HG02852 (cell line): ENCODE measurements around the gene ZCCHC4.
"Not testable (repeated sequence)": the region's sequence is repeated elsewhere in the genome, so short reads cannot be mapped to it uniquely, and the experiment has no call there.

Source experiments
- ATAC-seq: cut with Tn5 transposase; IDR thresholded peaks from one replicate; pipeline ENCODE4 v1.9.1; 2021; ENCODE audit warnings: mild to moderate bottlenecking, moderate library complexity; ENCODE audit not compliant: unreplicated experiment

Gene ZCCHC4

DNA sequence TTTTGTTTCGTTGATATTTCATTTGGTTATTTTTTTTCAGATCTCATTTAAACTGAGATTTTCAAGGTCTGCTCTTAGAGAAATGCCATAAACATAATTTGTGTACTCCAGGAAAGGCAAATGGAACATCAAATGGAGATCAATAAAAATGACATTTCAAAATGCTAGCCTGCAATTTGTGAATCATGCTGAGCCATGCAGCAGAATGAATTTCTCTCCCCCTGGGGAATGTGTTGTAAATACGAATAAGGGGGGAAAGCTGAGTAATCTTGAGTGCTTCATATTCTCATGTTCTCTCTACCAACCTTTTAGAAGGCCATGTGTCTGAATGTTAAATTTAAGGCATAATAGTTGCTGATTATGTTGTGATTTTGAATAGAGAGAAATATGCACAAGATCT lies 7.8 kb downstream of the ZCCHC4 start:
- ATAC-seq: no peak

DNA sequence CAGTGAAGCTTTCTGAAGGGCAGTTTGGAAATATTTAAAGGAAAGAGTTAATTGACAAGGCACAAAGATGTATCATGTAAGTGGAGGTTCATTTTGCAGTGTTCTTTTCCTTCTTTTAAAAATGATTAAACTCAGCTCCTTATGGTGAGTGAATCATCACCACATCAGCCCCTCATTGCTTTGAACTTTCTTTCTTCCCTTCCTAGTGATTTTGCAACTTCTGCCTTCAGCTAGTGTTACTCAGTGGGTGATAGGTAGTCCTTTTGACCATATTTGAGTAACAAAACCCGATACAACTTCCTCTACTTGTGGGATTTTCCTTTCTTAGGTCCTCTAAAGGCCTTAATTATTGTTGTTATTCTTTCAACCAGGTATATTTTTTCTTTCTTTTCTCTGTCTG lies 8.2 kb downstream of the ZCCHC4 start:
- ATAC-seq: no peak

DNA sequence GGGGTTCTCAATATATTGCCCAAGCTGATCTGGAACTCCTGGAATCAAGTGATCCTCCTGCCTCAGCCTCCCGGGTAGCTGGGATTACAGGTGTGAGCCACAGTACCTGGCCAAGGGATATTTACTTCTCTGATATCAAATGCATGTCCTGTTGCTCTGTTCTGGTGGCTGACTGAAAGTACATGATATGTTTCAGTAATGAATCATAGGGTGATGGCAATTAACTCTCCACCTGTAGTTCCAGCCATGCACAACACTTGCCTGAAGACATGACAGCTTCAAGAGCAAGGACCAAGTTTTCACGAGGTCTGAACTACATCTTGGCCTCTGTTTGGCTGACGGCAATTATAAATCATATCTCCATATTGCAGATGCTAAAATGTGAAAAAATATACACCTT lies 9.1 kb downstream of the ZCCHC4 start:
- peak; percentile 67 for ATAC-seq

GRCh38 chr4:25328463-25328862 lies 15.9 kb downstream of the ZCCHC4 start:
- ATAC-seq: not testable (repeated sequence)

GRCh38 chr4:25330335-25330734 lies 17.8 kb downstream of the ZCCHC4 start:
- ATAC-seq: no peak

GRCh38 chr4:25330905-25331808 lies 18.6 kb downstream of the ZCCHC4 start:
- peak; percentile 90 for ATAC-seq

- ATAC-seq: no peak
Observed at GRCh38 chr4:25343671-25344070, 31.1 kb downstream of the ZCCHC4 start.

DNA sequence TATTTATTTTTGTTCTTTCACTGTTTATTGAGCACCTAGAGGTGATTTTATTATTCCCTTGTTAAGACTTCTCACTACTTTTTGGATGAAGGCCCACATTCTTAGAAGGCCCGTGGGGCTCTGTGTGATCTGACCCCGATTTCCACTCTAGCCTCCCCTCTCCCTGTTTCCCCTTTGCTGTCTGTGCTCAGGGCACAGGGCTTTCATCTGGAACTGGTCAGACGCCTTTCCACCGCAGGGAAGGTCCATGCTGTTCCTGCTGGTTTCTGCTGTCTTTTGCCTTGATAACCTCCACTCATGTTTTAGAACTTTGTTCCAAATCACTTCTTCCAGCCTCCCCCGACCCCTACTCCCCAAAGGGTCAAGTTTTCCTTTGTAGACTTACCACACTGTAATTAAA lies 33.2 kb downstream of the ZCCHC4 start:
- ATAC-seq: no peak

DNA sequence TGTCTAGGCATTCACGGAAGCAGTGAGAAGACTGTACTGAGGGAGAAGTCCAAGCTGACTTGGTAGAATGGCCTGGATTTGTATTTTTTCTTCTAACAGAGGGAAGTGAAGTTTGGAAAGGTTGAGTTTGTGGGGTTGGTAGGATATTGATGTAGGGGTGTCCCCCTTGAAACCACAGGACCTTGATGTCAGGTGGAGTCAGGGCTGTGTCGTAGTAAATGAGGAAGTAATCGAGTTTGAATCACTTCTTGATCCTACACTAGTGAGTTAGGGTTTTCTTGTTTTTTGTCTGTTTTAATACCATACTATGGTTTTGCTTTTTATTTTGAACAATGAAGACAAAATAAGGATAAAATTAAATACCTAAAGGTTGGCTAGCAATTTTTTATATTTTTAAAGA lies 34.3 kb downstream of the ZCCHC4 start:
- ATAC-seq: peak; percentile 85

GRCh38 chr4:25347473-25347872 lies 34.9 kb downstream of the ZCCHC4 start:
- no peak for ATAC-seq

DNA sequence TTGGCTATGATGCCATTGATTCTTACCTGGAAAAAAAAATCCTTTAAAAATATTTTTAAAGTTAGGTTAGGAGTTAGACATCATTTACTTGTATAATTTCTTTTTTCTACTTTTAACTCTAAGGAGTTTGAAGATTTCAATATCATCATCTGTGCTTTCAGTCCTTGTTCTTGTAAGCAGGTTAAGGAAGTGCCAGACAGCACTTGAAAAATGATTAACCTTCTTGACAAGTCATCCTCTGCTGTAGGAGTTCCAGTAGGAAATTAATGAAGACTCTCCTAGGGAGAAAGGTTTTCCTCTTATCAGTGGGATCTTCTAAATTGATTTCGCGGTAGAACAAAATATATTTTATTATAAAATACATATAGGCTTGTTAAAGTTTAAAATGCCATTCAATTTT lies 35.4 kb downstream of the ZCCHC4 start:
- no peak for ATAC-seq

DNA sequence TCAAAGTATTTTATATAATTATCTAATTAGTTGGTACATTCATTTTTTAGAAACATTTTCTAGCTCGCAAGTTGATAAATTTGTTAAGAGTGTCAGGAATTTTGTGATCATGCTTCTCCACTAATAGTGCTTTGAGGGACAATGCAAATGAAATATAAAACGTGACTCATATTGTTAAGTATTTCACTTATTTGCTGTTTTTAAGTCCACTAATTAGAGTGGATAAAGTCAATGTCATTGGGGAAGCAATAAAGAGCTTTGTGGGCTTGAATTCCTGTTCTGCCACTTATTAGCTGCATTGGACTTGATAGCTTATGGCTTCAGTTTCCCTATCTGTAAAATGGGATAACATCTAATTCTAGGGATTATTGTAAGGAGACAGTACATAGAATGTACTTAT lies 38.0 kb downstream of the ZCCHC4 start:
- ATAC-seq: no peak

DNA sequence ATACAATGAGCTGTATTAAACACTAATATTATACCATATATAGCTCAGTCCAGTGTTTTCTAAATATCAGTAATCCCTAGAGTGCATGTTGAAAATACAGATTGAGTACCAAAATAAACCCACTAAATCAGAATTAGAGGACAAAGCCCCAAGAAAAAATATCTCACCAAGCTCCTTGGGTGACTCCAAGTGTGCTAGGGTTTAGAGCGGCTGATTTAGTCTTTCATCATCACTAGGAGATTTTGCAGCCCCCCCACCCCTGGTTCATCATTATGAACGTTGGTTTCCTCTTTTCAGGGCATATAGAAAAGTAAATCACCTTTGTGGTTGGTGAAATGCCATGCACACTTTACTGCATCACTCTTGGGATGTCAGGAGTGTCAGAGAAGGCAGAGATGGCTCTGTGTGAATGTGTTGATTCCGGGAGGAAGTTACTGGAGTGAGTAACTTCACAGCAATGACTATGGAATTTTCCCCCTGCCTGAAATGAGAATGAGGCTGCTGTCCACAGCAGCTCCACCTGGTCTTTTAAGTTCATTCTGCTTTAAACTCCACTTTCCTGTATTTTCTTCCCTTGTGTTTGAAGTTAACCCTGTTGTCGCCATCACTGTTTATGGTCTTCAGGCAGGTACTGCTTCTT lies 39.3 kb downstream of the ZCCHC4 start:
- ATAC-seq: no peak

- no peak for ATAC-seq
Observed at GRCh38 chr4:25356068-25356467, 43.5 kb downstream of the ZCCHC4 start.

- no peak for ATAC-seq
Observed at GRCh38 chr4:25358515-25359275, 46.1 kb downstream of the ZCCHC4 start.

- no peak for ATAC-seq
Observed at GRCh38 chr4:25361253-25361652, 48.7 kb downstream of the ZCCHC4 start.

GRCh38 chr4:25367004-25367621 lies 54.5 kb downstream of the ZCCHC4 start:
- no peak for ATAC-seq

- no peak for ATAC-seq
Observed at GRCh38 chr4:25367877-25368276, 55.3 kb downstream of the ZCCHC4 start.

- no peak for ATAC-seq
Observed at GRCh38 chr4:25368315-25368714, 55.7 kb downstream of the ZCCHC4 start.

GRCh38 chr4:25370242-25370641 lies 57.7 kb downstream of the ZCCHC4 start:
- ATAC-seq: no peak

DNA sequence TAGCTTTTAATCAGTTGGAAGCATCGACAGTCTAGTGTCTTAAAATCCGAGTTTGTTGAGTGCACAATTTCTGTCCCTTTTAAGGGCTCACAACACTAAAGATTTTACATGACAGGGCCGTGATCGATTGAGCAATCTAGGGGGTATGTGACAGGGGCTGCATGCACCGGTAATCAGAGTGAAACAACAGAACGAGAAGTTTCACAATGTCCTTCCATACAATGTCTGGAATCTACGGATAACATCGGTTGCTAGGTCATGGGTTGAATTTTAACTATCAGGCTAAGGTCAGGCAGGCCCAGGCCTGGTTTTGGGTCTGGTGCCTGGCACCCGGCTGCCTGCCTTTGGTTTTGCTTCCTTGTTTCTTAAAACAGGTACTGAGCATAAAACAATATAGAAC lies 60.0 kb downstream of the ZCCHC4 start:
- ATAC-seq: not testable (repeated sequence)
